GM18907 (cell line): Measurements from ENCODE around the gene LRRC27.
A peak's percentile ranks its signal among the peaks of the same experiment; 100 is the strongest.

Experiments used
- ATAC-seq: cut with Tn5 transposase; IDR thresholded peaks from one replicate; pipeline ENCODE4 v1.9.1; 2021; ENCODE audit warnings: mild to moderate bottlenecking, moderate library complexity; ENCODE audit not compliant: unreplicated experiment

The LRRC27 gene

DNA sequence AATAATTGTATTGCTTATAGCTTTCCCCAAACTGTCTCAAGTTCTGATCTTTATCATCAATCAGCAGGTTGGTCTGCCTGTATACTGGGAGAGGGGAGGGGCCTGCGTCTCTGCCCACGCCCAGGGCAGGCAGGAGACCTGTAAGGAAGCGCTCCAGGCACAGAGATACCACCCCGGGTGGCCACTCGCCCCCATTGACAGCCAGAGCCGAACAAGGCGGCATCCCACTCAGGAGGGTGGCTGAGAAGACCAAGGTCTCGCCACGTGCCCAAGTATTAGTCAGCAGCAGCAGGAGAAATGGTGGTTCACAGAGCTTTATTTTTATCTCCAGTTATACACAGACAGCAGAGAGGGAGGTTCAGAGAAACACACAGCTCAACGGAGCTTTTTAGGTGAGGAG lies 31.4 kb upstream of the LRRC27 start:
- no peak for ATAC-seq

DNA sequence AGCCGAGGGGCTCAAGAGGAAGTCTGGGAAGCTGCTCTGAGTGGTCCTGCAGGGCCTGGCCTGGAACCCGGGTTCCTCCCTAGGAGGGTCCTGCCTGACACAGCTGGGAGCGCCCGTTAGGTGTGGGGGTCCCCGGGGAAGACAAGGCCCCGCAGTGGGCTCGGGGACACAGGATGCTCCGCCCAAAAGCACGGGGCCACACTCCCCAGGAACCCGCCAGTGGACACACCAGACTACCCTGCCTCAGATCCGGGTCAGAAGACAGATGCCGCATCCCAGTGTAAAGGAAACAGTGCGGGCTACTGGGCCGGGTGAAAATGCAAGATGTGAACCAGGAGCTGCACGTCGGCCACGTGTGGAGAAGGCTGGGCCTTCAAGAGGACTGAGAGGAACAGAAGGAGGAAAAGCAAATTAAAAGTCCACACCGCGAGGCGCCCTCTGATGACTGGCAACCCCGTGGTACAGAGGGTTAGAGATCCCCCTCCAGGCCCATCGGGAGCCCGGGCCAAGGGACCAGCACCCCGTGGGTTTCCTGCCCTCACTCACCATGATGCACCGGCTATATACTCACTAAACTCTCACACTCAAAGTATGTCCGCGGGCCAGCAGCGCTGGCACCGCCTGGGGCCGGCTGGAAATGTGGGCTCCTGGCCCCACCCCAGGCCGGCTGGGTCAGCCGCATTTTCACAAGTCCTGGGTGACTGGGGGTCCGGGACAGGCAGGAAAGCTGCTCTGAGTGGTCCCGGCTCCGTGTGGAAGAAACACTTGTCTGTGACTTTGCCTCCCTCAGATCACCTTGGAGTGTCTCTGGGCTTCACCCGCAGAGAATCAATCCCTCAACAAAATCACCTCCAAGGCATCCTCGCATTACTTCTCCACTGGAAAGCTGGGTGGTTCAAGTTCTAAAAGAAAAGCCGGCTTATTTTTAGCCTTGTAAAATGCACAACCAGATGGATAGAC lies 30.3 kb upstream of the LRRC27 start:
- no peak for ATAC-seq

DNA sequence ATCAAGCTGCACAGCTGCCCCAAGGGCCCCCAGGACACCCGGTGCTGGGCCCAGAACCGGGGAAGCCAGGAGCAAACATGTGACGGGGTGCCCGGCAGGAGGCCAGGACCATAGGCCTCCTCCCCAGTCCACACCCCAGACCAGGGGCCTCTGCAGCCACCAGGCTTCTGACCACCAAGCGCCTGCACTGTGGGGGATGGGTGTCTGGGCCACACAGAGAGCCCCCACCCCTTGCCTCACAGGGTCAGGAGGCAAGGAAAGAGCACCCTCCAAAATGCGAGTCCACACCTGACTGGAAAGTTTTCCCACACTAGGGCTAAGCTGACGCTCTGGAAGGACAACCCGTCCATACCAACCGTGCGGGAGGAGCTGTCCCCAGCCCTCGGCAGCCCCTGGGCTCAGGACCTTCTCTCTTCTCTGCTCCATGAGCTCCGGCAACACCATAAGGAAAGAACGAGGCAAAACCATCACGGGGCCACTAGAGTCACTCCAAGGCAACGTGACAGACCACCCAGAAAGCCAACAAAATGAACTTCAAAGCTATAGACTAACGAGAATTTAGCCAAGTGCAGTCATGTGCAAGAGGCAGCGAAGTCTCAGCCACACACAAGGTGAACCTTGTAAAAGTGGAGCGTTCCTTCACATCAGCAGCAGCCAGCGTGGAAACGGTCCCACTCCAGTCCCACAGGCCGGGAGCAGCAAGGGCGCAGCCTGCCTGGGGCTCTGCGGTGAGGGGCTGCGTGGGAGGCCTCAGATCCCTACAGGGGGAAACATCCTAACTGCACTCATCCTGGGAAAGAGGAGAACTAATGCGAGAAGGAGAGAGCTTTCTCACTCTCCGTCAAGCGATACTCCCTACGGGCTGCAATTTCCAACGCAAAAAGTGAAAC lies 29.3 kb upstream of the LRRC27 start:
- ATAC-seq: no peak

- no peak for ATAC-seq
These were observed 28.5 kb upstream of the LRRC27 start for GRCh38 chr10:132303361-132304115.

DNA sequence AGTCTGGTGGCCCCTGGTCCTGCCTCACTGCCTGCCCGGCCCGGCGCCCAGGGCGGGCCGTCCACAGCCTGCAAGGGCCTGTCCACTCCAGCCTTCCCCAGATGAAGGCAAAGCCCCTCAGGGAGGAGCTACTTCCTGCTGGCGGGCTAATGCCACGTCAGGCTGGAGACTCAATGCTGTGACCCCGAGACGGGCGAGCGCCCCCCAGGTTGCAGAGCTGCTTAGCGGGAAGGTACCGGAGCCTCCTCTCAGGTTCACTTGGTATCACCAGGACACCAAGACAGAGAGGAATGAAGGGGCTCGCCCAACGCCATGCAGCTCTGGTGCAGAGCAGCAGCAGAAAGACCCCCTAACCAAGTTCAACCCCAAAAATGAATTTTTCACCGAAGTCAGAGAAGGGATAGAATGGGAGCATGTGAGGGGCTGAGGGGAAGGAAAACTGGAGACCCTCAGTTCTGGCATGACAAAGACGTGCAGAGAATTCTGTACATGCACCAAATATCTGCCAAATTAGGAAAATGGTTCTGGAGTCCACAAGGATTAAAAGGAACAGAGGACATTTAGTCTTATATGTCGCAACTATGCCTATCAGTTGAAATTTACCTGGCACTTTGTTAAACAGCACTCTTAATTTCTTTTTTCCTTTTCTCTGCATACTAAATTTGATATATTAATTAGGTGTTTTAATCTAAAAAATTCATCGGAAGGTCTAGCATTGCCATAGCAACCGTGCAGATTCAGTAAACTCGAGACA lies 27.1 kb upstream of the LRRC27 start:
- ATAC-seq: no peak

DNA sequence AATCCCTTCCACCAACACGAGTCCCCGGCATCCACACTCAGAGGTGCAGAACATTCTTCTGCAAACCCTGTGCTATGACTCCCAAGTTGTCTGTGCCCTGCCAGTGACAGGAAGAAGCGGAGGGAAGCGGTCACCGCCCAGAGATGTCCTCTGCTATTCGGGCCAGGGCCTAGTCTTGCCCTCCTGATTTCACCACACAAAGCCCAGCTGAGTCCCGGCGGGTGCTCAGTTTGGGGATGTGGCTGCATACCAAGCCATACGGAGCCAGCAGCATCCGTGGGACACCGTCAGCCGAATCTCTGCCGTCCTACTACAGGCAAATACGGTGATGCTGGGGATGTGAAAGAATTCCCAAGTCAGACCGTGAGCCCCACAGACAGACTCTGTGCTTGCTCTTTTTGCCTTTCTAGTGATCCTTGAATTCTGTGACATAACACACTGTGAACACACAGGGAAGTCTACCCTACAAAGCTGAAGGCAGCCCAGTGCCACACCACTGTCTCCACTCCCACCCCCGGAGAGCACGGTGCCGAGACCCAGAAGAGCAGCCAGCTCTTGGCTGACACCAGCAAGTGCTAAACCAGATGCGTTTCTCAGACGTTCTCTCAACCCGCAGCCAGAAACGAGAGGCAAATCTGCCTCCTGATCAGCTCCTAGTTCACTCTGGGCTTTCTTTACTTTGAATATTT lies 26.2 kb upstream of the LRRC27 start:
- ATAC-seq: no peak

- ATAC-seq: no peak
These were observed 25.7 kb upstream of the LRRC27 start for GRCh38 chr10:132306343-132306685.

DNA sequence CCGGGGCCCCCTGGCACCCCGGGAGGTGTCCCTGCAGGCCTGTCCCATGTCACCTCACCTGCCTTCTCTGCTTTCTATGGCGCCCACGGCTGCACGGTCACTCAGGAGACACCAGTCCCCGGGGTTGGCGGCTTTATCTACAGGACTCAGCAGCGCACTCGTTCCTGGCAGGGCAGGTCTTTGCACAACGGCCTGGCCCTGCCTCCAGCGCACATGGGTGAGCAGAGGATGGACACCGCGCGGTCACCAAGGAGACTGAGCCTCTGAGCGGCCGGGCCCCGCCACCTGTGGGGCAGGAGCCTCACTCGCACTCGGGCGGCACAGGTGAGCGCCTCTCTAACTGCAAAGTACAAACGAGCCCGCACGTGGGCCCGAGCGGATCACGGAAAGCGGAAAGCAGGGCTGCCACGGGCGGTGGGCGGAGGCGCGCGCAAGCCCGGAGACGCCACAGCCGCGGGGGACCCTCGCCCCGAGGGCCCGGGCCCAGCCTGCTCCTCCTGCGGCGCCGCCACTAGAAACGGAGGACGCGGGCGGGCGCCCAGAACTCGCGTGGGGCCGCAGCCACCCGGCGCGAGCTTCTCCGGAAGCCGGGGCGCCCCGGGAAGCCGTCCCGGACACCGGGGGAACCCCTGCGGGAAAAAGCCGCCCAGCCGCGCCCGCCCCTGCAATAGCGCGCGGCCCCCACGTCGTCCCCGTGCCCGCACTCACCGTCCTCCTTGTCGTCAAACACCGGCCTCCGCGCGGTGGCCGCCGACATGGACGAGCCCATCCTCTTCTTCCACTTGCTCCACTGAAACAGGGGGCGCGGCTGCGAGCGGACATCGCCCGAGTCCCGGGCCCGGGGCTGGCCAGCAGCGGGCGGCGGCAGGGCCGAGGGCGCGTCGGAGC lies 24.9 kb upstream of the LRRC27 start:
- peak; percentile 22 for ATAC-seq

- ATAC-seq: peak; percentile 74
These were observed 24.0 kb upstream of the LRRC27 start, which contains the start of gene STK32C for GRCh38 chr10:132307823-132308586. Gene STK32C (minus strand): TSS chr10:132307950. CDS start chr10:132307833, 117 bp downstream.

DNA sequence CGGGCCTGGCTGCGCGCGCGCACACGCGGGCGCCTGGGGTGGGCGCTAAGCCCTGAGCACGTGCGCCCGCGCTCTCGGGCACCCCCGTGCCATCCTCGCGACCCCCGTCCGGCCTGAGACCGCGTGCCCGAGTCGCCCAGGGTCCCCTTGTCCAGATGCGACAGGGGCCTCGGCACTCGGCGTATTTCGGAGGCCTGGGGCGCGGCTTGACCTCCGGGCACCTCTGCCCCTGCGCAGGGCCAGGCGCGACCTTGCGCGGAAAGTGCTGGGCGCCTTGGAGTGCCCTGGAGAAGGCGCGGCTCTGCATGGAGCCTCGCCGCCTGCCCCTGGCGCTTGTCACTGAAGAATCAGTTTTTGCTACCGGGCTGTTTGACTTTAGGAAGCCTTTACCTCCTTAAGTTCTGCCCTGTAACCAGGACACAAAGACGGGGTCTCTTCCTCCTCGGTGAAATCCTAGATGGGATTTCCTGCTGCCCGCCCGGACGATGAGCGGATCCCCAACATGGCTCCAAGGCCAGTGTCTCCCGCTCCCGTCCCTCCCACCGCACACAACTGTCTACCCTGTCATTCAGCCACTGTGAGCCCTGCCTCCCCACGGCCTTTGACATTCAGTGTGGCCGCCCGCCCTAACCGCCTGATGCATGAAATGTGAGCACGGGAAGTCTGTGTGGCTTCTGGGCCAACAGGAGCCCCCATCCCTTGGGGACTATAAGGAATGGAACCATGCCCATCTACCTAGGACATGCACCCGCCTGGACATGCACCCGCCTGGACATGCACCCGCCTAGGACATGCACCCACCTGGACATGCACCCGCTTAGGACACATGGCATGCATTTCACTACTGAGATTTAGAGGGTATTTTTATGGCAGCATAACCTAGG lies 23.2 kb upstream of the LRRC27 start:
- ATAC-seq: peak; percentile 7

DNA sequence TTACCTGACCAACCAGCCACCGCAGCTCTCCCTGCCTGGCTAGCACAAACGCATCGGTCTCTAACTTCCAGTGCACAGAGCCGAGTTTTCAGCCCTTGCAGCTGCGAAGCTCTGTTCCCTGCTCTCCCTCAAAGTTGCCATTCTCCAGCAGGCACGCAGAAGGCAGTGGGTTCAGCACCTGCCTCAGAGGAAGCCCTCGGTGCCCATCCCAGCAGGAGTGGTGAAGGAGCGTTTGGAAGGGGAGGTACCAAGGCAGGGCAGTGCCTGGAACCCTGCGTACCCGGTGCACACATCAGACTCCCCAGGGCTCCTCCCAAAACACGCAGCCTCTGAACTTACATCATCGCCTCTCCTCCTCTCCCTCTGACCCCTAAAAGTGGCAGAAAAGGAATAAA lies 22.5 kb upstream of the LRRC27 start:
- no peak for ATAC-seq

DNA sequence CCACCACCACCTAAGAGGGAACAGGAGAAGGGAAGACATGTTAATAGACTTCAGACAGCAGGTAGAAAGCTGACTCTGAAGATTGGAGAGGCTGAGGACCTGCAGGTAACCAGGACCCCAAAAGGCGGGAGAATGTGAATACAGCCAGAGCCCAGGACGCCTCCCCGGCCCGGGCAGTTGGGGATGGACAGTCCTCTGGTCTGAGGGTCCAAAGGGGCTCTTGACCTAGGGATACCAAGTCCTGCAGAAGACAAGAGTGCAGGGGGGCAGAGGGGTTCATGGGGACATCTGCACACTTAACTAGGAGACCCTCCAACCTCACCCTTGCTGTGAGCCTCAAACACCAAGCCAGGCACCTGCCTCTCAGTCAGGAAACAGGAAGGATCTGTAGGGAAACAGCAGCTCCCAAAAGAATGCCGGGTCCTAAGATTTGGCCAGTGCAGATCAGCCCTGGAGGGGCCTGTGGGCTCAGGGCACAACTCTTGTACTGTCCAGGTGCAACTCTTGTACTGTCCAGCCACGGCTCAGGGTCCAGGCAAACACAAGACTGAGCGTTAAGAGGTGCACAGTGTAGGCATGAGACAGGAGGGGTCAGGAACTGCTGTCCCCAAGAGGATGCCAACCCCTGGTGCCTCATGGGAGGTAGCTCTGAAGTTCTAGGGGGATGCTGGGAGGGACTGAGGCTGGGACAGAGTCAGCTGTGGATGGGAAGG lies 22.0 kb upstream of the LRRC27 start:
- no peak for ATAC-seq

DNA sequence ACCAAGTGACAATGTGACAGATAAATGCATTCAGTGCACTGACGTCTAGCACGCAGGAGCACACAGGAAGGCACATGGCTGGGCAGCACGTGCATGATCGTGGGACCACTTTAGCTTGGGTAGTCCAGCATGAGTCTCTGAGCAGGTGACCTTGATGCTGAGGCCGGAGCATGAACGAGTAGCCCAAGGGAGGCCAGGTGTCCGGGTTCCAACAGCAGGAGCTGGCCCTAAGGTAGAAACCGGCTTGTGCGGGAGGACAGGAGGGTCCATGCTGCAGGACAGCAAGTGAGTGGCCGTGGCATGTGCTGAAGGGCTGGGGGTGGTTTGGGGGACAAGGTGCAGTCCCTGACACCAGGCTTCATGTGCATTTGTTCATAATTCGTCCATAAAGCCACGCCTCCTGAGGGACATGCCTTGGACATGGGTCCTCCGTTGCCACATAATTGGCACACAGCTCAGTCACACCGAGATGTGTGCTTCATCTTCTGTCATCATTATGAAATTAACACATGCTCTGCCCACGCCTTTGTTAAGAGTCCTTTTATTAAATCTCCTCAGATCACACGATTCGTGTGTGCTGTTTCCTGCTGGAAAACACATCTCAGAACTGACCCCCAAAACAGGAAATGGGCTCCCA lies 21.2 kb upstream of the LRRC27 start:
- ATAC-seq: no peak

GRCh38 chr10:132311338-132311939 lies 20.6 kb upstream of the LRRC27 start:
- ATAC-seq: no peak

GRCh38 chr10:132313305-132313704 lies 18.7 kb upstream of the LRRC27 start:
- ATAC-seq: no peak
